Cardiac fibroblast (primary cell): ENCODE results near the gene MCEMP1.

Experiments used
- DNase-seq, 2 donors: peaks; one replicate each; pipeline versions ENCODE4 v3.0.0 to v3.0.0-alpha.2; 2010; ENCODE audit warnings: low read depth in 2 of 2
- H3K4me3 ChIP-seq, 2 donors: replicated peaks in 1 of 2; 1 replicate in 1 of 2; 2 replicates in 1 of 2; pipeline ENCODE4 v1.5.1; 2011; ENCODE audit warnings: low read depth in 2 of 2, low read length in 2 of 2, mild to moderate bottlenecking in 2 of 2, moderate library complexity in 1 of 2
- TF ChIP-seq, protein P1 (sequence below): IDR thresholded peaks from one replicate; pipeline ENCODE4 v1.5.1; 2011; ENCODE audit warnings: low read depth, mild to moderate bottlenecking, low read length, inconsistent platforms

Gene MCEMP1

DNA sequence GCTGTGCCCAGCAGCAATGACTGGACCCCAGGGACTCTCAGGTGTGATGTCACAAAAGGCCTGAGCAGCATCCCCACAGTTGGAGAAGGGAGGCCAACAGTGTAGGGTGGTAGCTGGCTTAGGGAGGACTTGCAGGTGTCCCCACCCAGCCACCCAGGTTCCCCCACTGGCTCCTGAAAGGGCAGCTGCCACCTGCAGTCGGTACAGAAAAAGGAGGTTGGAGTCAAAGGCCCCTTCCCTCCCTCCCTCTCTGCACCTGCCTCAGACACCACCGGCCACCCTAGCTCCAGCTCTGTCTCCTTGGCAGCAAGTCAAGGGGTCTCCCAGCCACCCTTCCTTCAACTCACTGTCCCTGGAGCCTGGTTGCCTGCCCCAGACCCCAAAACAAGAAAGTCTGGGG, 43.2 kb upstream of the MCEMP1 start, which contains the start of gene PCP2:
PCP2 (minus strand) TSS at position 22 of the 400 bp plus-strand sequence. CDS start 262 bp downstream, outside the sequence.
- no peak for DNase-seq
- H3K4me3 ChIP-seq = no peak within 1 kb of the TSS
- TF ChIP-seq, protein P1, sequence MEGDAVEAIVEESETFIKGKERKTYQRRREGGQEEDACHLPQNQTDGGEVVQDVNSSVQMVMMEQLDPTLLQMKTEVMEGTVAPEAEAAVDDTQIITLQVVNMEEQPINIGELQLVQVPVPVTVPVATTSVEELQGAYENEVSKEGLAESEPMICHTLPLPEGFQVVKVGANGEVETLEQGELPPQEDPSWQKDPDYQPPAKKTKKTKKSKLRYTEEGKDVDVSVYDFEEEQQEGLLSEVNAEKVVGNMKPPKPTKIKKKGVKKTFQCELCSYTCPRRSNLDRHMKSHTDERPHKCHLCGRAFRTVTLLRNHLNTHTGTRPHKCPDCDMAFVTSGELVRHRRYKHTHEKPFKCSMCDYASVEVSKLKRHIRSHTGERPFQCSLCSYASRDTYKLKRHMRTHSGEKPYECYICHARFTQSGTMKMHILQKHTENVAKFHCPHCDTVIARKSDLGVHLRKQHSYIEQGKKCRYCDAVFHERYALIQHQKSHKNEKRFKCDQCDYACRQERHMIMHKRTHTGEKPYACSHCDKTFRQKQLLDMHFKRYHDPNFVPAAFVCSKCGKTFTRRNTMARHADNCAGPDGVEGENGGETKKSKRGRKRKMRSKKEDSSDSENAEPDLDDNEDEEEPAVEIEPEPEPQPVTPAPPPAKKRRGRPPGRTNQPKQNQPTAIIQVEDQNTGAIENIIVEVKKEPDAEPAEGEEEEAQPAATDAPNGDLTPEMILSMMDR = no peak

DNA sequence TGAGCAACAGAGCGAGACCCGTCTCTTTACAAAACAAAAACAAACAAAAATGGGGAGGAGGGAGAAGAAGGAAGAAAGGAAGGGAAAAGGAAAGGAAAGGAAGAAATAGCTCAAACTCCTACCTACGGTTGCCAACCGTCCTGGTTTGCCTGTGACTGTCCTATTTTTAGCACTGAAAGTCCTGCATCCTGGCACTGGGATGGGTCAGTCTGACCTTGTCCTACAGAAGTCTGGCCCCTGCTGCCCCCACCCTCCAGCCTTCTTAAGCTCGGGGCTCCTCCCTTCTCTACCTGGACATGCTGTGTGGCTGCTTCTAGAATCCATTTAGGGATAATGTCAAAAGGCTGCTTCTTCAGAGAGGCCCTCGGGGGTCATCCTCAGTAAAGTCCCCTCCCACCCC, 41.2 kb upstream of the MCEMP1 start:
- H3K4me3 ChIP-seq = no peak overlapping the region
- no peak for DNase-seq
- TF ChIP-seq, protein P1 = no peak

DNA sequence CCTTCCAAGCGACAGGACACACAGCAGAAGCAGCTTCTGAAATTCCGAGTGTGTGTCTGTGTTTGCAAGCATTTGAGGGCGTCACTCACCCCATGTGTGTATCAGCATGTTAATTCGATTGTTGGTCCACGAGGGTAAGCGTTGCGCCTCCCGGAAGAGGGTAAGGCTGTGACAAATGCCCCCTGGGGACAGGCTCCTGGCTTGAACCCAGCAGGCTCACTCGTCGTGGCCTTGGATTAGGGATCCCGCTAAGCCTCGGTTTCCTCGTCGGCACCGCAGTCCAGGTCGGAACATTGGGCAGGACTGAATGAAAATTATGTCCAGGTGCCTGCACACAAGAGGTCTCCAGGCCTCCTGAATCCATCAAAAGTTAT, 40.6 kb upstream of the MCEMP1 start:
- H3K4me3 ChIP-seq = peak overlapping the region in 1 of 2 donors; percentile 54
- TF ChIP-seq, protein P1 = no peak
- no peak for DNase-seq

DNA sequence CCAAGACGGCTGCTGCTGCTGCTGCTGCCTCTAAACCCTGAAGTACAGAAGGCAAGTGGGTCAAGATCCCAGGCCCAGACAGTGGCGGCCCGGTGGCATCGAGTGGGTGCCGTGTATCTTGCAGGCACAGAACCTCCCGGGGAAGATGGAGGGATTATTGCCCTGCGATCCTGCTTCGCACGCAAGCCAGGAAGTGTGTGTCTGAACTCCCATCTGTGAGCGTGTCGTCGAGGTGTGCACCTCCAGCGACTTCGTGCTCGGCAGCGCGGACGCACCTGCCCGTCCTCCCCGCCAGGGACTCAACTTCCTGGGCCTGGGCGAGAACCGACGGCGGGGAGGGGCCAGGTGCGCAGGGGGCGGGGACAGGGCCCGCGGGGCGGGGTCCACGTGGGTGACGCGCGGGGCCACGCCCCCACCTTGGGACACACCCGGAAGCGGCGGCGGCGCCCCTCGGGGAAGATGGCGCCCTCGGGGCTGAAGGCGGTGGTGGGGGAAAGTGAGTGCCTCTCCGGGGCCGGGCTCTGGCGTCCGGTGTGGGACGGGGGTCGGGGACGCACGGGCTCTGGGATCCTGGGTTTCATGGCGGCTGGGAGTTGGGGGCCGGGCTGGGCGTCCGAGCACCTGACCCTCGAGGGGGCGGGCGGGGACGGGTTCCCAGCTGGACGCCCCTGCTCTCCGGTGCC, 40.1 kb upstream of the MCEMP1 start, which contains the start of gene STXBP2:
STXBP2 (plus strand) TSS at position 420 of the 683 bp plus-strand sequence; CDS start at position 460, 40 bp downstream.
- TF ChIP-seq, protein P1 = no peak
- DNase-seq = peak; percentile 31 to 46
- H3K4me3 ChIP-seq = peak within 1 kb of the TSS; percentile 54 to 57

DNA sequence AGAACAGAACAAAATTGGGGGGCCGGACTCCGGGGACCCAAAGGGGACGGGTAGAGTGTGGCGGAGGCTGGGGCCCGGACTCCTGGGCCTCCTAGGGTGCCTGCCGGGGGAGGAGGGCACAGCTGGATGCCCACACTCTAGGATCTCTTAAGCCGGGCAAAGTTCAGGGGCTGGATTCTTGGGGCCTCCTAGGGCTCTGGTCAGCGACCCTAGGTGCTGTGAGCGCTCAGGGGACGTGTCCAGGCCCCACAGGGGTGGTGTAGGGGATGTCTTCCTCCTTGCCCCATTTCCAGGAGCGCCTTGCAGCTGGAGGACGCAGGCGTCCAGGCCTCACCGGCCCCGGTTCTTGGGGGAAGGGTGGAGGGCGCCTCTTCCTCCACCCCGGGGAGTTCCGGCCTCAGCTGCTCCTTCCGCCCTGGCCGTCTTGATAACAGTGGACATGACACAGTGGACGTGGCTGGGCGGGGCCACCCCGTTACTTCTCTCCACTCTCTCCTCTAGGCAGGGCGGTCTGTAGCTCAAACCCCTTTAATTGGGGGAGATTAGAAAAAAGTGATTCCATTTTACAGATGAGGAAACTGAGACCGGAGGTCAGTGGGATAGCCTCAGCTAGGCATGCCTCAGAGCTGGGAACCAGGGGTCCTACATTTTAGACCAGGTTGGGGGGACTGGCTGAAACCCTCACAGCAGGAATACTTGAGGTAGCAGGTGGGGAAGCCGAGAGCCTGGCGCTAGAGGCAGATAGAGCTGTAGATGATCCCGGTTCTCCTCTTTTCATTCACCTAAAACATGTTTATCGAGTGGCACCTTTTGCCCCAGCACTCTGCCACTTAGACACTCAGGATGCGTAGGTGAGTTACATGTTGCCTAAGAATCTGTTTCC, 39.3 kb upstream of the MCEMP1 start:
- TF ChIP-seq, protein P1 = no peak

DNA sequence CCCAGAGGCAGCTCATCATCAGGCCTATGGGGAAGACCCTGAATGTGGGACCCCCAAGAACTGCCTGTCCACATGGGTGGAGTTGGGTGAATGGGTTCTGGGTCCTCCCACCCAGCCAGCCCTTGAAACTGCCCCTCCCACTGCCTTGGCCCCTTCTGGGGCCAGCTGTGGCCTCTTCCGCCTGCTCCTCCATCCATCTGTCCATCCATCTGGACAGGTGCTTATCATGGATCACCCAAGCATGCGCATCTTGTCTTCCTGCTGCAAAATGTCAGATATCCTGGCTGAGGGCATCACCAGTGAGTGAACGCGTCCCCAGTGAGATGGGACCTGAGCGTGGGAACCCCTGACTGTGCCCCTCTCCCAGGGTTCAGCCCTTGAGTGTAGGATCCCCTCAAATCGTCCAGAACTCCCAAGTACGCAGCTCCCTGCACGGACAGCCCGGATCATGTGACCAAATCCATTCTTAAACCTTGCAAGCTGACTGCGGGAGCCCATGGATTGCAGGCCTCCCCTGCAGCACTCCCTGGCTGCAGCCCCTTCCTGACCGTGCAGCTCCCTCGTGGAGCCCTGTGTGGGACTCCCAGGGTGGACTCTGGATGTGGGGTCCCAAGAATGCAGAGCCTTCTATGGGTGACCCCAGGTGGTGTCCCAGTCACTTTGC, 38.0 kb upstream of the MCEMP1 start:
- TF ChIP-seq, protein P1 = no peak
- no peak overlapping the region for H3K4me3 ChIP-seq
- no peak for DNase-seq

More for the DNA sequence above, 39.3 kb upstream of the MCEMP1 start:
- peak overlapping the region; percentile 54 to 57 for H3K4me3 ChIP-seq
- peak; percentile 29 to 33 for DNase-seq
